HG03354 (cell line): ENCODE results near the gene SPAG8.
A peak's percentile ranks its signal among the peaks of the same experiment; 100 is the strongest.

Source experiments
- ATAC-seq: cut with Tn5 transposase; IDR thresholded peaks from one replicate; pipeline ENCODE4 v1.9.1; 2021; ENCODE audit warnings: mild to moderate bottlenecking; ENCODE audit not compliant: unreplicated experiment, poor library complexity, severe bottlenecking

SPAG8 gene

DNA sequence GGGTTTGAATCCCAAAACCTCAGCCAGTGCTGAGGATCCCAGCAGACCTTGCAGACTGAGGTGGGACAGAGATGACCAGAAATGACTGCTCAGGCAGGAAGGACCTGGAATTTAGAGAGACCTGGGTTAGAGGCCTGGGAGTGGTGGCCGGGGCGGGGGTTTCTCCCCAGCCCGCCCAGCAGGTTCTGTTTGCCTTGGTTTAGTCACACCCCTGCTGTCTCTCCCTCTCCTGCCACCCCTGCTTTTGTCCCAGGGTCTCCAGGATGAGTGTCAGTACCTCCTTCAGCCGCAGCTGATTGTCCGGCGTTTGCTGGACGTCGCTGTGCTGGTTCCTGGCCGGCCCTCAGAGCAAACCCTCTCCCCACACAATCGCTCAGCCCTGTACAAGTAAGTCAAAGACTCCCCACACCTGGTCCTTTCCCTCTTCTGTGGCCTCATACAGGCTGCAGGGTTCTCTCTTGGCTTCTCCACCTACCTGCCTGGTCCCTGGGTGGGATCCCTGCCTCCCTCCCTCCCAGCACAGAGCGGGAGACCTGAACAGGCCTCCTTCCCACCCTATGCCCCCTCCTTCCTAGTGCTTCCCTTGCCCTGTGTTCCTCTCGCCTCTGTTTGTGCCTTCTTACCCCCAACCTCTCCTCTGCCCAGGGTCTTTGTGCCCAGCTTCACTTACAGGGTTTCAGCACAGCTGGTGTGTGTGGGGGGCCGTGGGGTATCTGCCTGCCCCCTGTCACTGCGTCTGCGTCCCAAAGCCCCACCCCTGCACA, 29.0 kb upstream of the SPAG8 start:
- ATAC-seq: no peak

DNA sequence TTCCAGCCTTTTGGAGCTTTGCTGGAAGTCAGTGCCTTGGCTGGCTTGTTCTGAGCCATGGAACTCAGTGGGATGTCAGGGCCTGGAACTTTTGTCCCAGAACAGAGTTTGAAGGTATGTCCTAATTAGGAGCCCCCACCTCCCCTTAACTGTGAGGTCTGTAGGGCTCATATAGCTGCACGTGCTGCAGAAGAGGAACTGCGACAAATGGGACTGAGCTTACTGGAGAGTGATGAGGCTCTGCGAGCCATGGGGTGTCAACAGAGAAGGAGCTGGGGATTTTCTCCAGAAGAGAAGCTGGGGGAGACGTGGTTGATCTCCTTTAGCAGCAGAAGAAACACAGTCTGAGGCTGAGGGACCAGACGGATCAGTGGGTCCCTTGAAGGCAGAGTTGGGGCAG, 27.9 kb upstream of the SPAG8 start:
- ATAC-seq: no peak

DNA sequence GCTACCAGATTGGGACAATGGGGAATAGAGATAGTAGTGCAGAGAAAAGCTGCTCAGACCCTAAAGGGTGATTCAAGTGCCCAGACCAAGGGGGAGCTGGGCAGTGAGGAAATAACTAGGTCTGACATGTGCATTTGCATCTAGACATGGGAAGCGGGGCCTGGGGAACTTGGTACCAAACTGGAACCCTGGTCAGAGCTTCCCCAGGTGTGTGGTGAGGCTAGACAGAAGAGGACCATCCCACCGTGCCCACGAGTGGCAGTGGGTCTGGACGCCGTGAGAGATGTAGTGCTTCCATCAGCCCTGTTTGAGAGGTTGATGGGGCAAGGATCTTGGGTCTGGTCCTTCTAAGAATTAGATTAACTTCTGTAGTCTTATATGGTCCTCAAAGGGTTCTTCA, 24.5 kb upstream of the SPAG8 start:
- no peak for ATAC-seq

DNA sequence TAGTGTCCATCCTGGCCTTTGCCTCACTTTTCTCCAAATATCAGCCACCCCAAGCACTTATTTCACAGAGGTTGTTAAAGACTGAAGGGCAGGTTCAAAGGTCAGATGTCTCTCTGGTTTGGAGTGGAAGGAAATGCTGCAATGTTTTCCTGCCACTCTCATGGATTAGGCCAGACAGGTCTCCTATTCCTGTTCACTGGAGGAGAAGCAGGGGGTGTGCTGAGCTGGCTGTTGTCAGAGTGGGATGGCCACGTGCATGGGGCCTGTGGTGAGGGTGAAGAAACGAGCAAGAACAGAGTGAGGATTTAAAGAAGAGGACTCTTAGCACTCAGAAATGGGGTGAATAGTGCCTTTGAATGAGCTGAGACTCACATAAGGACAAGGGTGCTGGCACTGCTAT, 23.7 kb upstream of the SPAG8 start:
- ATAC-seq: no peak

DNA sequence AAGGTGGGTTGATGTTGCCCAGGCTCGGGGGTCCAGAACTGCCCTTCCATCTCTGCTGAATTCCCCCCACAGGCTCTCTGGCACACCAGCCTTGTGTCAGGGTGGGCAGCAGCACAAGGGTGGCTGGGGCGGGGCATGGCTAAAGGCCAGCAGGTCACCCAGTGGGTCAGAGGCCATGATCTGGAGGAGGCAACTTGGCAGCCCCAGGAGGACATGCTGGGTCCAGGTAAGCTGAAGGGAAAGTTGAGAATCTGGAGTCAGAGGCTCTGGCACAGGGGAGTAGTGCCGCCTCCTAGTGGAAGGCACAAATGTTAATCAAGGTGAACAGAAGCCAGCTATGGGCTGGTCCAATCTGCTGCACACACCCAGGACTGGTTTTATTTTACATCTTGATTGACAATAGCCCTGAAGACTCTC, 23.2 kb upstream of the SPAG8 start:
- no peak for ATAC-seq

DNA sequence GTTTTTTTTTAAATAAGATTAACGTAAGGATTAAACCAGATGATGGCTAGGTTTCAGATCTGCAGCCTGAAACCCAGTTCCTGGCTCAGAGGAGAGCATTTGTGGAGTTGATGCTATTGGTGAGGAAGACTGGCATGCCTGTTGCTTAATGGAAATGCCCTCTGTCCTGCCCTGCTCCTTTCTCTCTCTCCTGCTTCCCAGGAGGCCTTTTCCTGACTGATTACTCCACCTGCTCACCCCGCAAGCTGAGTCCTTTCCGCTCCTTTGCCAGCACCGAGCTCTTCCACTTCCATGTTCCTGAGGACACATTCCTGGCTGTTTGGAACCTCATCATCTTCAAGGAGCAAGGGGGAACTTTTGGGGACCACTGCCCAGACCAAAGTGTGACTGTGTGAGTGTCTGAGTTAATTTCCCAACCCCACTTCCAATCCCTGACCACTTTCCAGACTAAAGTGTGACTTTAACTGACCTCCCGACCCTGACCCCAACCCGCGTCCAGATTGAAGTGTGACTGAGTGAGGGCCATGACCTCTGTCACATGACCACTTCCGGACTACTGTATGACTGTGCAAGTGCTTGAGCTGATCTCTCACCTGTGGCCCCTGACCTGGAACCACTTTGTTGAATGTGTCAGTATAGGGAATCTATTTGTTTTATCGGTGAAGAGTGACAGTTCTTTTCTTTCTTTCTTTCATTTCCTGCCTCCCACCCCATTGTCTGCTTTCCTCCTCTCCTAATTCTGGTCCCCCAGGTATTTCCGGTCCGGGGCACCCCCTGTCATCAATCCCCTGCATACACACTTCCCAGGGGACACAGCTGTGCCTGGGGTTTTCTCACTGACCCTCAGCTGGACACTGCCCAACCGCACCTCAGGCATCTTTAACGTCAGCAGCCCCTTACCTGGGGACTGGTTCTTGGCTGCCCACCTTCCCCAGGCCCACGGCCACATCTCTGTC, 22.5 kb upstream of the SPAG8 start:
- ATAC-seq: no peak

DNA sequence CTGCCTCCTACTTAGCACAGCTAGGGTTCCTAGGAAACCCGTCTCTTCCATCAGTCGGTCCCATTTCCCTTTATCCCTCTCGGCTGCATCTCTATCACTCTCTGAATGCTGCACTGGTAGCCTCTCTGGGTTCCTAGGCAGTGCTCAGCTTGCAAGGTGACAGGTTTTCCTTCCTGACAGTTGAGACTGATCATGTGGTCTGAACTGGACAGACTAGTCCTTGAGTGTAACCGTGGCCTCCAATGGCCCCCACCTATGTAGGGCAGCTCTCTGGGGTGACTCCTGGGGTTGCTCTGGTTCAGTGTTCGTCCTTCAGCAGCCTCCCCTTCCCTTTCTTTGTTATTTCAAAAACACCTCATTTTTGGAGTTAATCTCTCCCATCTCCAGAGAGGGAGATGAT, 20.8 kb upstream of the SPAG8 start:
- no peak for ATAC-seq

DNA sequence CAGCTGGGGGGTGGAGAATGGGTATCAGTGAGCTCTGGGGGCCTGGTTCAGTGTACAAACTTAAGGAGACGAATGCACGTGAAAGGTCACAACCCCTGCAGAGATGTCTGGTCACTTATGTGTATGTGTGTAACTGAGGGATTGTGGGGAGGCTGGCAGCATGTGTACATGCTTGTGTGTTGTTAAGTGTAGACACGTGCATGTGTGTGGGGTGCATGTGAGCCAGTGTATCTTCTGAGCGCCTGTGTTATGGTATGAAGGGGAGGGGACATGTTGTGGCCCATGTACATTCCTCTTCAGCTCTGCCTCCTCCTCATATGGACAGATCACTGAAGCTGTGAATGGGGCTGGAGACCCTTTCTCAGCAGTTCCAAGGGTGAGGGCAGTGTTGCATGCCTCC, 19.0 kb upstream of the SPAG8 start:
- no peak for ATAC-seq

DNA sequence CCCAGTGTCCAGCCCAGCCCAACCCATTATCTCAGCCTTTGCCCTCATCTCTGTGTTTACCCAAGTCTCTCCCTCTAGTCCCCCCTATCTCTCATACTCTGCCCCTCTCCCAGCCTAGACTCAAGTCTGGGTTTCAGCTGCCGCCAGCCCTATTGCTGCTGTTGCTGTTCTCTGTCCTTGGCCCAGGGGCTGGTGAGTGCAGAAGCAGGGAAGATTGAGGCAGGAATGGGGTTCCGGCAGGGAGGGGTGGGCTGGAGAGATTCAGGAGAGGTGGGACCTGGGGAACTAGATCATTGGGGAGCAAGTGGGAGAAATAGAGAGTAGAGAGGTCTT, 17.7 kb upstream of the SPAG8 start:
- ATAC-seq: no peak

DNA sequence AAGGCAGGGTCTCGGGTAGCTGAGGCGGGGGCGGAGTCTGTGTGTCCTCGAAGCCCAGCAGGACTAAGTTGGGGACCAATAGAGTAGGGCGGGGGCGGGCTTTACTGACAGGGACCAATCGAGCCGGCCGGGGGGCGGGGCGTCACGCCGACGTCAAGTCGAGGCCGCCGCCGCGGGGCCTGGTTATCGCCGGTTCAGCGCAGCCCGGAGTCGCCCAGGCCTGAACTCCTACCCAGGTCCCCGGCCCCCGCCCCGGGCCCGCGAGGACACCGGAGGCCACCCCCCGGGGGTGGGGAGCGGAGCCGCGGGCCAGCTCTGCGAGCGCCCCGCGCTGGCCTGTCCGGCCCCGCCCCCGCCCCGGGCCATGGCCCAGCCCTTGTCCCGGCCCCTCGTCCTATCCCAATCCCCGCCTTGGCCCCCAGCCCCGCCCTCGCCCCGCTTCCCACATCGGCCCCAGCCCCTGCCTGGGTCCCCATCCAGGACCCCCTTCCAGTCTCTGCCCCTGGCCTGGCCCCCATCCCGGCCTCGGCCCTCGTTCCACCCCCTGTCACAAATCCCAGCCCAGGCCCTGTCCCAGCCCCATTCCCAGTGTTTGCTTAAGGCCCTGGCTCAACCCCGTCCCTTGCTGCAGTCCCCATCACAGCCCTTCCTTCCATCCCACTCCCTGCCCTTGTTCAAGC, 17.2 kb upstream of the SPAG8 start, which contains the start of gene TMEM8B:
TMEM8B (plus strand) TSS at position 145 of the 680 bp plus-strand sequence; CDS start at position 365, 220 bp downstream.
- ATAC-seq: peak; percentile 84

DNA sequence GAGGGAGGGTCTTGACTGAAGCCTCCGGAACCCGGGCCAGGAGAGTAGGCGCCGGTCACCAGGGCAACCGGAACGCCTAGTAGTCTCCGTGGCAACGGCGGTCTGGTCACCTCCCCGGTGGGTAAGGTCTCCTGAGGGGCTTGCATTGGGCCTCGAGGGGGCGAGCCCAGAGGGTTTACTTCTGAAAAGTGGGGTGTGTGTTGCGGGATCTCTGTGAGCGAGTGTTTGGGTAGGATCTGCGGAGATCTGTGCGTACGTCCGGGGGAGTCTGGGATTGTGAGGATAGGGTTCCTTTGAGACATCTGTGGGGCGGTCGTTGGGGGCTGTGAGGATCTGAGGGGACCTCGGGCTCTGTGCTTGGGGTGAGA, 16.6 kb upstream of the SPAG8 start, which contains the start of gene FAM221B:
FAM221B (minus strand) TSS at position 17 of the 368 bp plus-strand sequence. CDS start 2,571 bp downstream, outside the sequence.
- no peak for ATAC-seq

DNA sequence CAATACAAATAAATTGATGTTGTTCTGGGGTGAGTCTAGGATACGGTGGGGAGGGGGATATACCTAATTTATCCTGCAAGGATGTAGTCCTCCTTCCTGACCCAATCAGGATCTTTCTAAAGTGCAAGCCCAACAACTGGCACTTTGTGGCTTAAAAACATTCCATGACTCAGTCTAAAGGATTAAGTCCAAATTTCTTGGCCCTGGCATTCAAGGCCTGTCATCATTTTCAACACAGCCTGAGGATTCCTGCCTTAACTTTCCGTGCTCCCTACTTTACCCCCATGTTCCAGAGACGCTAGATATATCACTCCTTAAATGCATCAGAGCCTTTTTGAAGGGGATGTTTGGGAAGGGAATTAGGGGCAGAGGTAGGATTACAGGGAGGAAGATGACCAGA, 15.4 kb upstream of the SPAG8 start:
- ATAC-seq: no peak

DNA sequence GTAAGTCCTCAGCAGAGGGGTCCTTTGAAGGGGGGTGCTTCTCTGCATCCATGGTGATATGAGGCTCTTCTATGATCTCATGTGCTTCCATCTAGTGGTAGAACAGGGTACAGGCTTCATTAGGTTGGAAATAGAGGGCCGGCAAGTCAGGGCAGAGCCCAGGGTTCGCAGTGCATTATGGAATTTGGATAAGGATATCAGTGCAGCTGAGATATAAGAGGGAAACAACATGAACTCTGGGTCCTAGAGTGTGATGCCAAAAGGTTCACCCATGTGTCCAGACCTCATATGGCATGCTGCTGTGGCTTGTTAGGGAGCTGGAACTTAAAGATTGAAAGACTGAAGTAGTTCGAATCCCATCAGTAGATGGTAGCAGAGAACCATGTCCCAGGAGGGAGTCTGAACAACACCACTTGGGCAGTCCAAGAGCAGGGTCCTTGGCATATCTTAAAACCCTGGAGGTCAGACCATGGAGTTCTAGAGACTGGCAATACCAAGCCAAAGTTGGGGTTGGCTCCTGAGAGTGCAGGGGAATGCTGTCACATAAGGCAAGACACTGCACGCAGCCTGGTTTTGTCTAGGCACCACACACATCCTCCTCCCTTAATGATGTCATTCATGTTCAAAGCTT, 14.1 kb upstream of the SPAG8 start:
- peak; percentile 50 for ATAC-seq

DNA sequence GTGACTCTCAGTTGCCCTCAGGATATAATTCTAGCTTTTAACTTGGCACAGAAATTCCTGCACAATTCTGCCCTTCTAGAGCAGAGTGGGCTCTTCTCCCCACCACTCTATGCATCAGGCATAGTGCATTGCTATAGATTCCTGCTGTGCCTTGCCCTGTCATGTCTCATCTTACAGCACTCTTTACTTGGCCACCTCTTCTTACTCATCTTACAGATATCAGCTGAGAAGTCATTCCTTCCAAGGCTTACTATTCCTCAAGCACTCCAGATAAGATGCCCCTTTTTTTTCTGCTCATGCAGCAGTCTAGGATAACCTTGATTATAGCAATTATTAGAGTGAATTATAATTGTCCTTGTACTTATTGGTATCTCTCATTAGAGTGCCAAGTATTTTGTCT, 10.9 kb upstream of the SPAG8 start:
- no peak for ATAC-seq

DNA sequence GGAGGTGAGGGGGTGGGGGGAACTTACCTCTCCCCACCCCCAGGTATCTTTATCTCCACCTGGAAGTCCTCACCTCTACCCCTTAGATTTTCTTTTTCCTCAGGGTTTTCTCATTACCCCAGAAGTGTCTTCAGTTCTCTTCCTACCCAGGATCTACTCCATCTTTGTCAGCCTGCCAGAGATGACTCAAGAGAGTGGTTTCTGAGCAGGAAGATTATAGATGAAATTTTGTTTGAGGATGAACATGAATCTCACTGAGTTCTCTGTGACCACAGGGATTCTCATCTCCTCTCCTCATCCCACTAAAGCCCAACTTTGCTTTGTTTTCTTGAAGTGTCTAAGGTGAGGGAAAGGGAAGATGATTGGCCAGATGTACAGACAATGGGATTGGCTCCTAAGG, 8.0 kb upstream of the SPAG8 start:
- no peak for ATAC-seq

DNA sequence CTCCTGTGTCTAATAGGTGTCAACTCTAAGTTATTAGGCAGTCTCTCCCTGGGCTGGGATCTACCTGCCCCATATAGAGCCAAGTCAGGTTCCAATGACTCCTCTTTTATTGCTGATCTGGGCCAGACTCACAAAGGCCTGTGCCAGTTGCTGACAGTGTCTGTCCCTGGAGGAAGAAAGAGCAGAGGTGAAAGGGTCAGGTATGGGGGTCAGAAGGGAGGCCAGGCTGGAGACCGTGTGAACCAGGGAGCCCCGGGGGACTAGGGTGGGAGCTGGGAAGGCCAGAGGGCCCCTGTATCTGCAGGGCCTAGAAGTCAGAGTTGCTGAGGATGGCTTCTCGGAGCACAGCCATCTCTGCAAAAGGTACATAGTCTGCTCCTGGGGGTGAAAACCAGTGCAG, 6.3 kb upstream of the SPAG8 start:
- ATAC-seq: no peak

DNA sequence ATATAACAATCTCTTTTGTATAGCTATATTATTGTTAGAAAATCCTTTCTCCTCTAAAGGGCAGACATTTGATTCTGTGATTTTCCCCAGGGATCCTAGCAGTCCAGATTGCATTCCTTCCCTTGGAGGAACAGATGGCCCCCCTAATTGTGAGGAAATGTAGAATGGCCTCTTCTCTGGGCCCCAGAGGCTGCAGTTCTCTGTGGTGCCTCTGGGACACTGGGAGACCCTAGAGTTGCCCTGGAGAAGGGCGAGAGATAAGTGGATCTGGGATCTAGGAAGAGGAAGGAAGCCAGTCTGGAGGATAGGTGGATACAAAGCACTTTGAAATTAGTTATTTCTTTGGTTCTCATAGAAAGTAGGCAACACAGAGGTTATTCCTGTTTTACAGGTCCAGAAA, 4.6 kb upstream of the SPAG8 start:
- ATAC-seq: no peak

DNA sequence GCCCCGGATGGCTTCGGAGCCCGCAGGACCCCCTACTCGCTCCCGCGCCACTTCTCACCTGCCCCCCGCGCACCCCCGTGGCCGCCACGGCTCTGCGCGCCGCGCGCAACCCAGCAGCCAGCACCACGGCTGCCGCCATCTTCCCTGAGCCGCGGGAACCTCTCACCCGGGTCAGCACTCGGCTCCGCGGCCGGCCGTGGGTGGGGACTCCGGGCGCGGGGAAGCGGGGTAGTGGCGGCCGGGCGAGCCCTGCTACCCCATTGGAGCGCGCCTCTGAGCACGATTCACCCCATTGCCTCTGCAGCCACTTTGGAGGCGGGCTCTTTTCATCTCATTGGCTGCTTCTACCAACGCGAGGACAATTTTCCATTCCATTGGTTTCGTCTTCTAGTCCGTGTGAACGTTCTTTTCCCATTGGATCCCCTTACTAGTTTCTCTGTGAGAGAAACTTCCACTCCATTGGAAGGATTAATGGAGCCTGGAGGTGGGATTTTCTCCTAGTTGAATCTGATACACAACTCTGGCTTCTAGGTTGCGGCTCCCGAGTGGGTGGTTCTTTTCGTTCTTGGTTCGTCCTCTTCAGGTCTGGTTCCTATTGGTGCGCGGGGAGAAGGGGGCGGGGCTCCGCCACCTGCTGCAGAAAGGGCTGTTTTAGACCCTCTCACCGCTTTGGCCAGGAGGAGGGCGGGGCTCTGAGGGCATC, 2.9 kb upstream of the SPAG8 start, which contains the start of gene HINT2:
HINT2 (minus strand) TSS at position 202 of the 703 bp plus-strand sequence; CDS start at position 139, 63 bp downstream.
- peak; percentile 75 for ATAC-seq
